Measurements from ENCODE around the gene TAP1. TPM values are rescaled to one million over a fixed set of nuclear protein-coding genes. Genes with fewer than 3 reads are reported as not detected.

Gene TAP1, protein sequence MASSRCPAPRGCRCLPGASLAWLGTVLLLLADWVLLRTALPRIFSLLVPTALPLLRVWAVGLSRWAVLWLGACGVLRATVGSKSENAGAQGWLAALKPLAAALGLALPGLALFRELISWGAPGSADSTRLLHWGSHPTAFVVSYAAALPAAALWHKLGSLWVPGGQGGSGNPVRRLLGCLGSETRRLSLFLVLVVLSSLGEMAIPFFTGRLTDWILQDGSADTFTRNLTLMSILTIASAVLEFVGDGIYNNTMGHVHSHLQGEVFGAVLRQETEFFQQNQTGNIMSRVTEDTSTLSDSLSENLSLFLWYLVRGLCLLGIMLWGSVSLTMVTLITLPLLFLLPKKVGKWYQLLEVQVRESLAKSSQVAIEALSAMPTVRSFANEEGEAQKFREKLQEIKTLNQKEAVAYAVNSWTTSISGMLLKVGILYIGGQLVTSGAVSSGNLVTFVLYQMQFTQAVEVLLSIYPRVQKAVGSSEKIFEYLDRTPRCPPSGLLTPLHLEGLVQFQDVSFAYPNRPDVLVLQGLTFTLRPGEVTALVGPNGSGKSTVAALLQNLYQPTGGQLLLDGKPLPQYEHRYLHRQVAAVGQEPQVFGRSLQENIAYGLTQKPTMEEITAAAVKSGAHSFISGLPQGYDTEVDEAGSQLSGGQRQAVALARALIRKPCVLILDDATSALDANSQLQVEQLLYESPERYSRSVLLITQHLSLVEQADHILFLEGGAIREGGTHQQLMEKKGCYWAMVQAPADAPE
- 27.2 and 28.7 TPM in 2 replicates for total RNA-seq

DNA sequence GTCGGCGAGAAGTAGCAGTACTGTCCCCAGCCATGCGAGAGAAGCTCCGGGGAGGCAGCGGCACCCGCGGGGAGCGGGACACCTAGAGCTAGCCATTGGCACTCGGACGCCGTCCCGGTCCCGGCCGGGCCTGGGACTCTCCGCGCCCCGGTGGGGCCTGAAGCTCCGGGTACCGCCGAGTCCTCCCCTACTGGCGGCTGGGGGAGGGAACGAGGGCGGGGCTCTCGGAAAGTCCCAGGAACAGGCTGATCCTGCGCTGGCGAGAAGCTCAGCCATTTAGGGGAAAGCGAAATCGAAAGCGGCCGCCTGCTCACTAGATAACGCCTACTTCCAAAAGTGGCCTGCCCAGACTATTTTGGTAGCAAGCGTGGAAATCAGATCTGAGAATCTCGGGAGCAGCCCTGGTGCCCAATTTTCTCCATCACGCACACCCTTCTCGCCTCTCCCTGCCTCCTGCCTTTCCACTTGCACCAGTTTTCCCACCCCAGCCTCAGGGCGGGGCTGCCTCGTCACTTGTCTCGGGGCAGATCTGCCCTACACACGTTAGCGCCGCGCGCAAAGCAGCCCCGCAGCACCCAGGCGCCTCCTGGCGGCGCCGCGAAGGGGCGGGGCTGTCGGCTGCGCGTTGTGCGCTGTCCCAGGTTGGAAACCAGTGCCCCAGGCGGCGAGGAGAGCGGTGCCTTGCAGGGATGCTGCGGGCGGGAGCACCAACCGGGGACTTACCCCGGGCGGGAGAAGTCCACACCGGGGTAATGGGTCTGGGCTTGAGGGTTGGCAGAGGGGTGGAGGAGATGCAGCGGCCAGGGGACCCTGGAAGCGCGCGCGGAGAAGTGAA, at the start of gene TAP1, which contains the start of gene PSMB9:
Gene TAP1 (minus strand): TSS at position 164 of the 835 bp plus-strand sequence. CDS start 68 bp downstream, at position 96.
Gene PSMB9 (plus strand): TSS at position 652 of the 835 bp plus-strand sequence. CDS start 38 bp downstream, at position 690.

DNA sequence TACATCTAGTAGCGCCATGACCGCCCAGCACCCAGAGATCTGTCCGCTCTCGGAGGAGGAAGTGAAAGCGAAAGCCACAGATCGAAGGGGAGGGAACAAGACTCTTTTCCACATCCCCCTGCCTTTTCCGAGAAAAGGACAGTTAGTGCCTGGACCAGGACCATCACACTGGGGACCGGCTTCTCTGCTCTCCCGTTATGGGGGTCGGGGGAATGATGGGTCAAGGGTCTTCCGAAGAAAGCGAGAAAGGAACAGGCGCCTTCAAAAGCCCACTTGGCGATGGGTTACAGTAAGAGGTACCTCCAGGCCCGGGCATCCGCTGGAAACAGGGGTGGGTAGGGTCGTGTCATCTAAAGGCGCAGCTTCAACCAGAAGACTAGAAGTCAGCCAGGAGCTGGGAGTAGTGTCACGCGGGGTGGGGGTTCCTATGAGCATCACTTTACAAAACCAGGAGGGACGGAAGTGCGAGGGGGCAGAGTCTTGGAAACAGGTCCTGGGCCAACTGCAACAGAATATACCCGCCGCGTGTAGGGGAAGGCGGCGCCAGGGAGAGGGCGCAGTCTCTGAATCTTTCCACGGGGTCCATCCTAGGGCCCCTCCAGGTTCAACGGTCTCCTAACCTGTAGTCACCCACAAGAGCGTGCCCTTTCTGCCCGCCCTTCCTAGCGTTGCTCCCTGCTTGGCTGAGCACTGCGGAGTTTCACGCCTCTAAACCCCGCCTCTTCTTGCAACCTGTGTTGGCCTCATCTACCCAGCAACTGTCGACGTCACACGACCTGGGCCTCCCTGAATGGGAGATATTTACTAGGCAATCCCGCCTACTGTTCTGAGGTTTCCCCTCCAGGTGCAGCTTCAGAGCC, 9.3 kb downstream of the TAP1 start, which contains the start of gene PSMB8:
Gene PSMB8 (minus strand): TSS at position 69 of the 860 bp plus-strand sequence. CDS start 51 bp downstream, at position 18.

DNA sequence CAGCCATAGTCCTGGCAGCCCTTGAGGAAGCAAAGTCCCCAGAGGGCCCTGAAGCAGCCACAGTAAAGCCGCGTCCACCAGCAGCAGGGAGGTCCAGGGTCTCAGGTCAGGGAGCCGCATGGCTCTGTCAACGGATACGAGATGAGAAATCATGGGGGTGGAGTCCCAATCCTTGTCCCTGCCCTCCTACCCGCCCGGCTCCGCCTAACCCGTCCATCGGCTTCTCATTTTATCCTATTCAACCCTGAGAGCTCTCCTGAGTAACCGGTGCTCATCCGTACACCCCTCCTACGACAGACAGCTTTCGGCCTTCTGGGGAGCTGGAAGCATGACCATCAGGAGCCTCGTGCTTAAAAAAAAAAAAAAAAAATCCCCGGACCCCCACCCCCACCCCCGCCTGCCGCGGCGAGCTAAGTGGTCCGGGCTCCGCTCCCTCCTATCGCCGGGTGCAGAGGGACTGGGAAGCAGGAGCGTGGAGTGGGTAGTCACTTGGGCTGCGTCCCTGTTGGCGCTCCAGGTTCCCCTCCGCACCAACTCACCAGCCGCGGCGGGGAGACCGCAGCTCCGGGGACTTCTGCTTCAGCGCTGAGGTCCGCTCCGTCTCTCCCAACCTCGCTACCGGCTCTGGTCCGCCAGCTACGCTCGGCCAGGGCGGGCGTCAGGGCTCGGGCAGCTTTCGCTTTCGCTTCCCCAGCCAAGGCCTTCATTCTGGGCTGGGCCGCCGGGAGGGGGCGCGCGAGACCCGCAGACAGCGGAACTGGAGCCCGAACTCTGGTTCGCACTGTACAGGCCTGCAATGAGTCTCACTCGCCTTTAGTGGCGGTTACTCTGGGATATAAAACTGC, 15.2 kb downstream of the TAP1 start, which contains the start of gene TAP2:
Gene TAP2 (minus strand): TSS at position 626 of the 845 bp plus-strand sequence. CDS start 506 bp downstream, at position 120.

DNA sequence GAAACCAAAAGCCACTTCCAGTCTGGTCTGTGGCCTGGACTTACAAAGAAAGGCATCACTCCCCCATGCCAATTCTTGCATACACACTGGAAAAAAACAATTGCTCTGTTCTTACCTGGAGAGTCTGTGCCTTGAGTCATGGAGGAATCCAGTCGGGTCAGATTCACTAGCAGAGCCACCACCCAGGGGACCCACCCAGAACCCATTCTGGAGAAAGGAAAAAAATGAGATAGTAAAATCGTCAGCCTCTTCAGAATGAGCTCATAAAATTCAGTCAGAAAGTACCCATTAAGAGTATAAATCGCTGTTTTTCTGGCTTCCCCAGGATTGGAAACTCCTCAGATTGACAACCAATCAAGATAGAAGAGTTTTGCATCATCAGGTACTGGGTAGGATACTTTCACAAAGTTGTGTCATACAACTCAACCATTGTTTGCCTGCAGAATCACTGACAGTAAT, 36.7 kb downstream of the TAP1 start, which contains the start of gene HLA-DOB:
Gene HLA-DOB (minus strand): TSS at position 257 of the 459 bp plus-strand sequence. CDS start 51 bp downstream, at position 206.

Other genes starting within 250 kb of the TAP1 start
- gene HLA-DQA1, start 216.3 kb downstream of the TAP1 start, total RNA-seq, result not detected in 2 replicates
- gene HLA-DQB1, start 187.0 kb downstream of the TAP1 start, total RNA-seq, result 0.21 and 2.0 TPM in 2 replicates
- gene HLA-DQA2, start 112.3 kb downstream of the TAP1 start, total RNA-seq, result not detected in 2 replicates
- gene HLA-DQB2, start 90.2 kb downstream of the TAP1 start, total RNA-seq, result not detected in 2 replicates
- 1.5 and 2.2 TPM in 2 replicates for gene HLA-DOB, start 36.7 kb downstream of the TAP1 start, total RNA-seq
- gene TAP2, start 15.0 kb downstream of the TAP1 start, total RNA-seq, result 16.2 and 16.4 TPM in 2 replicates
- gene PSMB8, start 9.7 kb downstream of the TAP1 start, total RNA-seq, result 18.8 and 20.0 TPM in 2 replicates
- 1.6 and 4.5 TPM in 2 replicates for gene PSMB9, start 488 bp upstream of the TAP1 start, total RNA-seq
- not detected in 2 replicates for gene HLA-DMB, start 87.3 kb upstream of the TAP1 start, total RNA-seq
- 0.28 and 1.6 TPM in 2 replicates for gene HLA-DMA, start 99.4 kb upstream of the TAP1 start, total RNA-seq
- gene BRD2, start 114.9 kb upstream of the TAP1 start, total RNA-seq, result 103 and 130 TPM in 2 replicates
- 0.07 TPM in 1 of 2 replicates, not detected in the other for gene HLA-DOA, start 155.9 kb upstream of the TAP1 start, total RNA-seq
- gene HLA-DPA1, start 219.9 kb upstream of the TAP1 start, total RNA-seq, result not detected in 2 replicates
- 0.93 TPM in 1 of 2 replicates, not detected in the other for gene HLA-DPB1, start 222.3 kb upstream of the TAP1 start, total RNA-seq